Left ventricle myocardium inferior (tissue), 1 donor: ENCODE results near the gene SORCS1. TPM values are rescaled to one million over a fixed set of nuclear protein-coding genes. Genes with fewer than 3 reads are reported as not detected.

Source experiments
- DNase-seq: peaks from one replicate; pipeline ENCODE4 v3.0.0-alpha.2; 2020
- H3K27ac ChIP-seq: fragments of 200-600 bp; replicated peaks from 2 replicates; pipeline ENCODE4 v1.8.0; 2021
- H3K27me3 ChIP-seq: fragments of 200-600 bp; 2 replicates; pipeline ENCODE4 v1.8.0; 2021; ENCODE audit warnings: low read depth
- H3K36me3 ChIP-seq: fragments of 200-600 bp; 2 replicates; pipeline ENCODE4 v1.8.0; 2021
- H3K4me1 ChIP-seq: fragments of 200-600 bp; 2 replicates; pipeline ENCODE4 v1.8.0; 2021
- H3K4me3 ChIP-seq: fragments of 200-600 bp; 2 replicates; pipeline ENCODE4 v1.8.0; 2021; ENCODE audit warnings: mild to moderate bottlenecking, moderate library complexity
- H3K9me3 ChIP-seq: fragments of 200-600 bp; replicated peaks from 2 replicates; pipeline ENCODE4 v1.8.0; 2021
- intact Hi-C: fragments of 100-400 bp; cut with micrococcal nuclease; formaldehyde crosslinking; loops from one replicate; pipeline ENCODE4 v1.11.0; 2022
- total RNA-seq: library from RNA; stranded (reverse); fragmentation: NEBNext Ultra II Directional; extraction: Animal tissue kit (Norgen Biotek cat#: 25700); gene quantifications from one replicate; pipeline ENCODE4 v1.2.1, GENCODE V29; 2021
- TF ChIP-seq, protein P1 (sequence below): fragments of 200-600 bp; IDR thresholded peaks from 2 replicates; pipeline ENCODE4 v1.8.0; 2021; ENCODE audit warnings: antibody characterized with exemption, mild to moderate bottlenecking, borderline replicate concordance
- donor health status: DM: no; HTN: yes; CAD: no; lungs with severe emphysema.

SORCS1 gene
- total RNA-seq, 1 donor from 2014 or later = 2.9 TPM

DNA sequence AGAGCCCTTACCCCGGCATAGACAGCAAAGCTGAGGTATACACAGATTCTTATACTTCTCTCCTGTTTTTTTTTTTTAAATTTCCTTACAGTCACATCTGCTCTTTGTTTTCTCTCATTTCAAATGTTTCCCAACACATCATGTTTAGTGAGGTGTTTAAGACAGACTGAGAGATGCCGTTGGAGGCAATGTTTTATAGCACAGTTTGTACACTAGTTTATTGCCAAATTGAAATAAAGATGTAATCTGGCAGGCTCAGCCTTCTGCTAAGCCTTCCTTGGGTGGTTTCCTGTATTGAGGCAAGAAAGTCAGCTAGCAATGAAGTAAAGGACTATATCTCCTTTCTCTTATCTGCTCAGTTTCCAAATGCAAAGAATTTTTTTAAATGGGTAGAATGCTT lies 393.4 kb downstream of the SORCS1 start:
- DNase-seq = no peak
- TF ChIP-seq, protein P1, sequence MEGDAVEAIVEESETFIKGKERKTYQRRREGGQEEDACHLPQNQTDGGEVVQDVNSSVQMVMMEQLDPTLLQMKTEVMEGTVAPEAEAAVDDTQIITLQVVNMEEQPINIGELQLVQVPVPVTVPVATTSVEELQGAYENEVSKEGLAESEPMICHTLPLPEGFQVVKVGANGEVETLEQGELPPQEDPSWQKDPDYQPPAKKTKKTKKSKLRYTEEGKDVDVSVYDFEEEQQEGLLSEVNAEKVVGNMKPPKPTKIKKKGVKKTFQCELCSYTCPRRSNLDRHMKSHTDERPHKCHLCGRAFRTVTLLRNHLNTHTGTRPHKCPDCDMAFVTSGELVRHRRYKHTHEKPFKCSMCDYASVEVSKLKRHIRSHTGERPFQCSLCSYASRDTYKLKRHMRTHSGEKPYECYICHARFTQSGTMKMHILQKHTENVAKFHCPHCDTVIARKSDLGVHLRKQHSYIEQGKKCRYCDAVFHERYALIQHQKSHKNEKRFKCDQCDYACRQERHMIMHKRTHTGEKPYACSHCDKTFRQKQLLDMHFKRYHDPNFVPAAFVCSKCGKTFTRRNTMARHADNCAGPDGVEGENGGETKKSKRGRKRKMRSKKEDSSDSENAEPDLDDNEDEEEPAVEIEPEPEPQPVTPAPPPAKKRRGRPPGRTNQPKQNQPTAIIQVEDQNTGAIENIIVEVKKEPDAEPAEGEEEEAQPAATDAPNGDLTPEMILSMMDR = no peak
- H3K4me3 ChIP-seq = no peak overlapping the region
- no peaks in the 10 kb centered on the region for H3K9me3 ChIP-seq
- intact Hi-C loops = no loop called here
- H3K27ac ChIP-seq = no peak overlapping the region
- H3K36me3 ChIP-seq = no peaks in the 10 kb centered on the region
- no peaks in the 10 kb centered on the region for H3K4me1 ChIP-seq
- H3K27me3 ChIP-seq = peaks cover 27% of the 10 kb centered on the region

DNA sequence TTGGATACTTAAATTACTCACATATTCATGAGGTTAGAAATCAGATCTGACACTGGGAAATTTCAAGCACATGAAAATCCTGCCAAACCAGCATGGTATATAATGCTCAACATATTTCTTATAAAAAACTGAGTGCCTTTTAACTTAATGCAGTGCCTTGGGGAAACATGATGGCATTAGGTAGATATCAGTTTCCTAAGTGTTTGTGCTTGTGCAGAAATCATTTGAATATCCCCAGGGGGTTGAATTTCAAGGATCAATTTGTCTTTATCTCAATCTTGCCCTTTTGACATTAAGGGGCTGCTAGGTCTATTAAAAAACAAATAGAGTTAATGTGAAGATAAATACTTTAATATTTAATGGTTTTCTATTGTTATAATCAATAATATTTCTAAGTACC lies 396.3 kb downstream of the SORCS1 start:
- TF ChIP-seq, protein P1 = no peak
- intact Hi-C loops = no loop called here

DNA sequence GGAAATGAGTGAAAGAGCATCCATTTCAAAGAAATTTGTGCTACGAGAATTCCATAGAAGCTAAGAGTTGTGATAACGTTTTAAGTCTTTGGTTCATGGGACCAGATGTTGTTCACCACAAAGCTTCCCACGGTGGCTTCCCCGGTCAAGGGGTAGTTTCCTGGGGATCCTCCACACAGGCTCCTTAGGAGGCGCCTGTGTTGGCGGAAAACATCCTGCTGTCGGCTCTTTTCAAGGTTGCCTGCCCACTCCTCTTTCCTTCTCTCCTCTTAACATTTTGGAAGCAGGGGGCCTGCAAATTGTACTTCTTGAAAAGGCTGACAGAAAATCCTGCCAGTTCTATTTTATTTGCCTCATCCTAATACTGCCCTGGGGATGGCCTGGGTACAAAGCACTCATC lies 398.6 kb downstream of the SORCS1 start:
- Histone ChIP-seq H3K9me3 (no peaks in the 10 kb centered on the region), H3K27ac (no peak overlapping the region), H3K4me3 (no peak overlapping the region), H3K36me3 (no peaks in the 10 kb centered on the region), H3K4me1 (no peaks in the 10 kb centered on the region), H3K27me3 (peaks cover 18% of the 10 kb centered on the region)
- TF ChIP-seq, protein P1 = no peak
- no peak for DNase-seq
- intact Hi-C loops = no loop called here

More for the DNA sequence above, 396.3 kb downstream of the SORCS1 start:
- Histone ChIP-seq H3K9me3 (no peaks in the 10 kb centered on the region), H3K36me3 (no peaks in the 10 kb centered on the region), H3K4me1 (no peaks in the 10 kb centered on the region), H3K27ac (no peak overlapping the region), H3K27me3 (peaks cover 10% of the 10 kb centered on the region), H3K4me3 (no peak overlapping the region)
- no peak for DNase-seq

DNA sequence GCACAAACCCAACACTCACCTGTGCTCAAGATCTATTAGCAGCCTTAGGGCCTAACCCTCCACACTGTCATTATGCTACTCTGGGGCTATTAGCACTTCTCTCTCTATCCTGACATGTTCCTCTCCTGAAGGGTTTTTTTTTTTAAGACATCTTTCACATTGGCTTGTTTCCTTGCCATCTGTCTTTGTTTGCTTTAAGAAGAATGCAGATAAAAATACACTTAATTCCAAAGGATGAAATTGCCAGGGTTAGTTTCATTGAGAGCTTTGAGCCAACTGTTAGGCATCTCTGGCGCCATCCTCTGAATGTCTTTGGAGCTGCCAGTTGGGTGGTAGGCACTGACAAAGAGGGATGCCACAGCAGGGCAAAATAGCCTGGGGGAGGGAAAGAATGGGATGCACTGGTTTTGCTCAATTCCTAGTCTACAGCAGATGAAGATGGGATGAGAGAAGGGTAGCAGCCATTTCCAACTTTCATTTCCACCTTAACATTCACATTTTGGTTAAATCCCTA lies 399.2 kb downstream of the SORCS1 start:
- TF ChIP-seq, protein P1 = no peak
- no peaks in the 10 kb centered on the region for H3K36me3 ChIP-seq
- no peak overlapping the region for H3K27ac ChIP-seq
- intact Hi-C loops = no loop called here
- H3K4me1 ChIP-seq = no peaks in the 10 kb centered on the region
- peaks cover 14% of the 10 kb centered on the region for H3K27me3 ChIP-seq
- no peak for DNase-seq
- H3K4me3 ChIP-seq = no peak overlapping the region
- no peaks in the 10 kb centered on the region for H3K9me3 ChIP-seq

DNA sequence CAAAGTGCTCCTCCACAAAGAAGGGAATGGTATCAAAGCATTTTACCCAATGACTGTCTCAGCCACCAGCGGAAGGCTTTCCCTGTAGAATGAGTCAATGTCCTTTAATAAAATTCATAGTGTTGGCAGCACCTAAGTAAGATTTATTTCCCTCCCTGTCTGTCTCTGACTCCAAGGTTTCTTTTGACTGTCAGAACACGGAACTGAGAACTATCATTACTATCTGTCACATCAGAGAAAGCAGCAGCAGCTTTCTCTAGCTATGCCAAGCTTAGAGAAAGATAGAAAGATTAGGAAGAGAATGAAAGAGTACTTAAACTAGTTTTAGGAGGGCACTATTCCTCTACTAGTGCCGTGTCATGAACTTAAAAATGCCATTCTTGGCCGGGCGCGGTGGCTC lies 400.1 kb downstream of the SORCS1 start:
- Histone ChIP-seq H3K9me3 (no peaks in the 10 kb centered on the region), H3K27me3 (peaks cover 14% of the 10 kb centered on the region), H3K4me1 (no peaks in the 10 kb centered on the region), H3K27ac (no peak overlapping the region), H3K4me3 (no peak overlapping the region), H3K36me3 (no peaks in the 10 kb centered on the region)
- DNase-seq = no peak
- TF ChIP-seq, protein P1 = no peak
- intact Hi-C loops = no loop called here
